ENCODE data around the gene KRTAP9-7.

KRTAP9-7 gene

GRCh38 chr17:41296846-41297245 is 21.3 kb downstream of the KRTAP9-7 start:
- no peak for TF ChIP-seq ZFX (IDR thresholded peaks at IDR 0.05)
- no peak for TF ChIP-seq CTCF (conservative IDR thresholded peaks at IDR 0.05)
- no peak overlapping the region for H3K27ac ChIP-seq

- no peak overlapping the region for H3K27ac ChIP-seq
- TF ChIP-seq CTCF (conservative IDR thresholded peaks at IDR 0.05): no peak
- no peak for TF ChIP-seq ZFX (IDR thresholded peaks at IDR 0.05)
Observed at GRCh38 chr17:41298458-41299135, 23.1 kb downstream of the KRTAP9-7 start.

- H3K27ac ChIP-seq: no peak overlapping the region
- no peak for TF ChIP-seq CTCF (conservative IDR thresholded peaks at IDR 0.05)
- TF ChIP-seq ZFX (IDR thresholded peaks at IDR 0.05): no peak
Observed at GRCh38 chr17:41301204-41301790, 25.8 kb downstream of the KRTAP9-7 start.

GRCh38 chr17:41301916-41302901 is 26.7 kb downstream of the KRTAP9-7 start, which contains the start of gene KRTAP29-1:
KRTAP29-1 (minus strand) TSS chr17:41302851; CDS start chr17:41302851, 0 bp downstream.
- TF ChIP-seq ZFX (IDR thresholded peaks at IDR 0.05) (no peak), CTCF (conservative IDR thresholded peaks at IDR 0.05) (no peak)
- H3K27ac ChIP-seq: no peak within 1 kb of the TSS

- TF ChIP-seq ZFX (IDR thresholded peaks at IDR 0.05) (no peak), CTCF (conservative IDR thresholded peaks at IDR 0.05) (no peak)
- H3K27ac ChIP-seq: no peak overlapping the region
Observed at GRCh38 chr17:41302981-41303380, 27.5 kb downstream of the KRTAP9-7 start.

- no peak overlapping the region for H3K27ac ChIP-seq
- TF ChIP-seq ZFX (IDR thresholded peaks at IDR 0.05) (no peak), CTCF (conservative IDR thresholded peaks at IDR 0.05) (no peak)
Observed at GRCh38 chr17:41304091-41304490, 28.6 kb downstream of the KRTAP9-7 start.

Measured in C4-2B (cell line).